ENCODE data around the gene HERC6. TPM values are rescaled to one million over a fixed set of nuclear protein-coding genes. Genes with fewer than 3 reads are reported as not detected.

HERC6 gene
- total RNA-seq, 1 experiment from 2014 or later: 4.1 TPM

GRCh38 chr4:88378691-88379559 lies at the start of gene HERC6 (continued):
- TF ChIP-seq USF1 (CRISPR knock-in tag; IDR thresholded peaks at IDR 0.05): no peak
- no peak for TF ChIP-seq ESRRA (CRISPR knock-in tag; IDR thresholded peaks at IDR 0.05; ENCODE audit: borderline replicate concordance)
- TF ChIP-seq NR1H2 (CRISPR knock-in tag; IDR thresholded peaks at IDR 0.05): no peak
- TF ChIP-seq, protein P1, sequence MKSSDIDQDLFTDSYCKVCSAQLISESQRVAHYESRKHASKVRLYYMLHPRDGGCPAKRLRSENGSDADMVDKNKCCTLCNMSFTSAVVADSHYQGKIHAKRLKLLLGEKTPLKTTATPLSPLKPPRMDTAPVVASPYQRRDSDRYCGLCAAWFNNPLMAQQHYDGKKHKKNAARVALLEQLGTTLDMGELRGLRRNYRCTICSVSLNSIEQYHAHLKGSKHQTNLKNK (CRISPR knock-in tag; IDR thresholded peaks at IDR 0.05): no peak
- no peak for TF ChIP-seq ZSCAN18 (CRISPR knock-in tag; IDR thresholded peaks at IDR 0.05)
- no peak for TF ChIP-seq GRHL2 (CRISPR knock-in tag; IDR thresholded peaks at IDR 0.05; ENCODE audit: insufficient replicate concordance, severe bottlenecking)
- TF ChIP-seq, protein P2, sequence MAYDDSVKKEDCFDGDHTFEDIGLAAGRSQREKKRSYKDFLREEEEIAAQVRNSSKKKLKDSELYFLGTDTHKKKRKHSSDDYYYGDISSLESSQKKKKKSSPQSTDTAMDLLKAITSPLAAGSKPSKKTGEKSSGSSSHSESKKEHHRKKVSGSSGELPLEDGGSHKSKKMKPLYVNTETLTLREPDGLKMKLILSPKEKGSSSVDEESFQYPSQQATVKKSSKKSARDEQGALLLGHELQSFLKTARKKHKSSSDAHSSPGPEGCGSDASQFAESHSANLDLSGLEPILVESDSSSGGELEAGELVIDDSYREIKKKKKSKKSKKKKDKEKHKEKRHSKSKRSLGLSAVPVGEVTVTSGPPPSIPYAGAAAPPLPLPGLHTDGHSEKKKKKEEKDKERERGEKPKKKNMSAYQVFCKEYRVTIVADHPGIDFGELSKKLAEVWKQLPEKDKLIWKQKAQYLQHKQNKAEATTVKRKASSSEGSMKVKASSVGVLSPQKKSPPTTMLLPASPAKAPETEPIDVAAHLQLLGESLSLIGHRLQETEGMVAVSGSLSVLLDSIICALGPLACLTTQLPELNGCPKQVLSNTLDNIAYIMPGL (CRISPR knock-in tag; IDR thresholded peaks at IDR 0.05): peak; percentile 99
- TF ChIP-seq, protein P3, sequence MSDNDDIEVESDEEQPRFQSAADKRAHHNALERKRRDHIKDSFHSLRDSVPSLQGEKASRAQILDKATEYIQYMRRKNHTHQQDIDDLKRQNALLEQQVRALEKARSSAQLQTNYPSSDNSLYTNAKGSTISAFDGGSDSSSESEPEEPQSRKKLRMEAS (CRISPR knock-in tag; IDR thresholded peaks at IDR 0.05): 0 out of 2 replicates have a peak, but pooled peaks have one; percentile 52
- TF ChIP-seq ZNF263 (CRISPR knock-in tag; IDR thresholded peaks at IDR 0.05; ENCODE audit: low read depth): no peak
- no peak for TF ChIP-seq SMAD4 (CRISPR knock-in tag; IDR thresholded peaks at IDR 0.05)
- TF ChIP-seq, protein P4, sequence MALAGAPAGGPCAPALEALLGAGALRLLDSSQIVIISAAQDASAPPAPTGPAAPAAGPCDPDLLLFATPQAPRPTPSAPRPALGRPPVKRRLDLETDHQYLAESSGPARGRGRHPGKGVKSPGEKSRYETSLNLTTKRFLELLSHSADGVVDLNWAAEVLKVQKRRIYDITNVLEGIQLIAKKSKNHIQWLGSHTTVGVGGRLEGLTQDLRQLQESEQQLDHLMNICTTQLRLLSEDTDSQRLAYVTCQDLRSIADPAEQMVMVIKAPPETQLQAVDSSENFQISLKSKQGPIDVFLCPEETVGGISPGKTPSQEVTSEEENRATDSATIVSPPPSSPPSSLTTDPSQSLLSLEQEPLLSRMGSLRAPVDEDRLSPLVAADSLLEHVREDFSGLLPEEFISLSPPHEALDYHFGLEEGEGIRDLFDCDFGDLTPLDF (CRISPR knock-in tag; IDR thresholded peaks at IDR 0.05): no peak
- TF ChIP-seq GABPB1 (CRISPR knock-in tag; IDR thresholded peaks at IDR 0.05): no peak
- TF ChIP-seq FOXP1 (CRISPR knock-in tag; IDR thresholded peaks at IDR 0.05; ENCODE audit: borderline replicate concordance): 0 out of 2 replicates have a peak, but pooled peaks have one; percentile 79
- TF ChIP-seq JAZF1 (CRISPR knock-in tag; IDR thresholded peaks at IDR 0.05): no peak
- no peak for TF ChIP-seq NR3C1 (CRISPR knock-in tag; conservative IDR thresholded peaks at IDR 0.05; ENCODE audit: low read depth)
- no peak for TF ChIP-seq USF2 (CRISPR knock-in tag; IDR thresholded peaks at IDR 0.05)
- TF ChIP-seq PREB (CRISPR knock-in tag; IDR thresholded peaks at IDR 0.05; ENCODE audit: borderline replicate concordance): no peak
- 0 out of 2 replicates have a peak, but pooled peaks have one; percentile 53 for TF ChIP-seq SMAD3 (CRISPR knock-in tag; IDR thresholded peaks at IDR 0.05; ENCODE audit: borderline replicate concordance)
- no peak for TF ChIP-seq RORB (CRISPR knock-in tag; IDR thresholded peaks at IDR 0.05)
- peak; percentile 76 for TF ChIP-seq FOXK1 (CRISPR knock-in tag; IDR thresholded peaks at IDR 0.05)
- TF ChIP-seq ARID4B (CRISPR knock-in tag; IDR thresholded peaks at IDR 0.05; ENCODE audit: borderline replicate concordance): 0 out of 2 replicates have a peak, but pooled peaks have one; percentile 34
- no peak for TF ChIP-seq GTF2I (CRISPR knock-in tag; conservative IDR thresholded peaks at IDR 0.05)
